T-helper 22 cell (primary cell): ENCODE measurements around the gene FRMD4A.
"Not testable (repeated sequence)": the region's sequence is repeated elsewhere in the genome, so short reads cannot be mapped to it uniquely, and the experiment has no call there.

Experiments used
- DNase-seq: peaks from one replicate; pipeline ENCODE4 v3.0.0-alpha.2; 2020; ENCODE audit warnings: low read depth

Gene FRMD4A

GRCh38 chr10:14146025-14146424 lies 184.7 kb downstream of the FRMD4A start:
- DNase-seq = no peak

- no peak for DNase-seq
These were observed 186.3 kb downstream of the FRMD4A start for GRCh38 chr10:14144451-14144850.

GRCh38 chr10:14142606-14143250 lies 188.0 kb downstream of the FRMD4A start:
- DNase-seq = no peak

GRCh38 chr10:14141283-14141682 lies 189.4 kb downstream of the FRMD4A start:
- DNase-seq = no peak

- DNase-seq = no peak
These were observed 193.3 kb downstream of the FRMD4A start for GRCh38 chr10:14137391-14137790.

GRCh38 chr10:14135196-14135595 lies 195.5 kb downstream of the FRMD4A start:
- not testable (repeated sequence) for DNase-seq

GRCh38 chr10:14134275-14134674 lies 196.4 kb downstream of the FRMD4A start:
- DNase-seq = no peak

- no peak for DNase-seq
These were observed 199.3 kb downstream of the FRMD4A start for GRCh38 chr10:14131261-14131960.

GRCh38 chr10:14129770-14130169 lies 201.0 kb downstream of the FRMD4A start:
- DNase-seq = no peak

- DNase-seq = no peak
These were observed 202.2 kb downstream of the FRMD4A start for GRCh38 chr10:14128519-14128918.

GRCh38 chr10:14126697-14127440 lies 203.9 kb downstream of the FRMD4A start:
- no peak for DNase-seq

- no peak for DNase-seq
These were observed 205.2 kb downstream of the FRMD4A start for GRCh38 chr10:14125564-14125963.

- DNase-seq = no peak
These were observed 205.8 kb downstream of the FRMD4A start for GRCh38 chr10:14124941-14125340.

- no peak for DNase-seq
These were observed 207.6 kb downstream of the FRMD4A start for GRCh38 chr10:14123139-14123538.

- no peak for DNase-seq
These were observed 209.9 kb downstream of the FRMD4A start for GRCh38 chr10:14120812-14121211.

- no peak for DNase-seq
These were observed 211.8 kb downstream of the FRMD4A start for GRCh38 chr10:14118953-14119352.

GRCh38 chr10:14116837-14117236 lies 213.9 kb downstream of the FRMD4A start:
- no peak for DNase-seq

GRCh38 chr10:14116021-14116420 lies 214.7 kb downstream of the FRMD4A start:
- no peak for DNase-seq

- no peak for DNase-seq
These were observed 215.9 kb downstream of the FRMD4A start for GRCh38 chr10:14114791-14115190.

GRCh38 chr10:14112056-14112455 lies 218.7 kb downstream of the FRMD4A start:
- no peak for DNase-seq

GRCh38 chr10:14111208-14111607 lies 219.5 kb downstream of the FRMD4A start:
- no peak for DNase-seq

GRCh38 chr10:14106828-14107227 lies 223.9 kb downstream of the FRMD4A start:
- DNase-seq = no peak

- DNase-seq = no peak
These were observed 228.7 kb downstream of the FRMD4A start for GRCh38 chr10:14102056-14102455.
